ENCODE data around the gene HEATR5A. TPM values are rescaled to one million over a fixed set of nuclear protein-coding genes. Genes with fewer than 3 reads are reported as not detected.

The HEATR5A gene
- total and polyA plus RNA-seq, 2 of the 13 experiments (the other 11 are each of a cell fraction or from before 2014, with no cell fraction given): 36.4 to 105 TPM

DNA sequence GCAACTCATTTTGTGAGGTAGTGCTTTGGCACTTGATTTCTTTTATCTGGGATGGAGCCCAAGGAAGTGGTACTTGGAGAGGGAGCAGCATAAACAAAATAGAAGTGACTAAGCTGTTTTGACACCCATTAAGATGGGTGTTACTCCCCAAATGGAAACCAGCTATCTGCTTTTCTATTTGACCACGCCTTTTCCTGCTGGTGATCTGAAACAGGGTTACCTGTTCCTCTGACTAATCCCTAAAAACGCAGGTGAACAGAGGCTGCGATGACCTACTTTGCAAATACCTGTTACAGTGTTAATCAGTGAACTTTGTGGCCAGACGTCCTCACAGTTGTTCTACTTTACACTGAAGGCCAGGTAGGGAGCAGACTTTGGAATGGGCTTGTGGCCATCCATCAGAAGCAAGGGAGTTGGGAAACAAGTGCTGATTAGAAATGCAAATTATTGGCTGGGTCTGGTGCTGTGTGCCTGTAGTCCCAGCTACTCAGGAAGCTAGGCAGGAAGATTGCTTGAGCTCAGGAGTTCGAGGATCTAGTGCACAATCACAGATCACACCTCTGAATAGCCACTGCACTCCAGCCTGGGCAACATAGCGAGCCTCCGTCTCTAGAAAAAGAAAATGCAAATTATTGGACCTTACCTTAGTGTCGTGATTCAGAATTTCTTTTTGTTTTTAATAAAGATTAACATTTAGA is 154.5 kb downstream of the HEATR5A start (continued):
- TF ChIP-seq, protein P1, sequence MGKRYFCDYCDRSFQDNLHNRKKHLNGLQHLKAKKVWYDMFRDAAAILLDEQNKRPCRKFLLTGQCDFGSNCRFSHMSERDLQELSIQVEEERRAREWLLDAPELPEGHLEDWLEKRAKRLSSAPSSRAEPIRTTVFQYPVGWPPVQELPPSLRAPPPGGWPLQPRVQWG (CRISPR knock-in tag; IDR thresholded peaks at IDR 0.05; ENCODE audit: borderline replicate concordance, low read depth): no peak
- TF ChIP-seq, protein P2, sequence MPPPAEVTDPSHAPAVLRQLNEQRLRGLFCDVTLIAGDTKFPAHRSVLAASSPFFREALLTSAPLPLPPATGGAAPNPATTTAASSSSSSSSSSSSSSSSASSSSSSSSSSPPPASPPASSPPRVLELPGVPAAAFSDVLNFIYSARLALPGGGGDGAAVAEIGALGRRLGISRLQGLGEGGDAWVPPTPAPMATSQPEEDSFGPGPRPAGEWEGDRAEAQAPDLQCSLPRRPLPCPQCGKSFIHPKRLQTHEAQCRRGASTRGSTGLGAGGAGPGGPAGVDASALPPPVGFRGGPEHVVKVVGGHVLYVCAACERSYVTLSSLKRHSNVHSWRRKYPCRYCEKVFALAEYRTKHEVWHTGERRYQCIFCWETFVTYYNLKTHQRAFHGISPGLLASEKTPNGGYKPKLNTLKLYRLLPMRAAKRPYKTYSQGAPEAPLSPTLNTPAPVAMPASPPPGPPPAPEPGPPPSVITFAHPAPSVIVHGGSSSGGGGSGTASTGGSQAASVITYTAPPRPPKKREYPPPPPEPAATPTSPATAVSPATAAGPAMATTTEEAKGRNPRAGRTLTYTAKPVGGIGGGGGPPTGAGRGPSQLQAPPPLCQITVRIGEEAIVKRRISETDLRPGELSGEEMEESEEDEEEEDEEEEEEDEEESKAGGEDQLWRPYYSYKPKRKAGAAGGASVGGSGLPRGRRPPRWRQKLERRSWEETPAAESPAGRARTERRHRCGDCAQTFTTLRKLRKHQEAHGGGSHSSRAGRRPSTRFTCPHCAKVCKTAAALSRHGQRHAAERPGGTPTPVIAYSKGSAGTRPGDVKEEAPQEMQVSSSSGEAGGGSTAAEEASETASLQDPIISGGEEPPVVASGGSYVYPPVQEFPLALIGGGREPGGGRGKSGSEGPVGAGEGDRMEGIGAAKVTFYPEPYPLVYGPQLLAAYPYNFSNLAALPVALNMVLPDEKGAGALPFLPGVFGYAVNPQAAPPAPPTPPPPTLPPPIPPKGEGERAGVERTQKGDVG (CRISPR knock-in tag; IDR thresholded peaks at IDR 0.05; ENCODE audit: borderline replicate concordance): peak; percentile 84; the same call in 1 of the 2 replicates
- TF ChIP-seq CENPT (CRISPR knock-in tag; IDR thresholded peaks at IDR 0.05; ENCODE audit: low read depth): no peak
- no peak for TF ChIP-seq ARNT (IDR thresholded peaks at IDR 0.05)
- TF ChIP-seq GABPB1 (CRISPR knock-in tag; IDR thresholded peaks at IDR 0.05): peak; percentile 18; the same call in 1 of the 2 replicates
- TF ChIP-seq YY1 (IDR thresholded peaks at IDR 0.05; ENCODE audit: insufficient read depth, insufficient replicate concordance, low read depth, low read length): peak; percentile 39
- TF ChIP-seq TEAD3 (CRISPR knock-in tag; optimal IDR thresholded peaks at IDR 0.05; ENCODE audit: borderline replicate concordance): peak; percentile 96
- TF ChIP-seq, protein P3, sequence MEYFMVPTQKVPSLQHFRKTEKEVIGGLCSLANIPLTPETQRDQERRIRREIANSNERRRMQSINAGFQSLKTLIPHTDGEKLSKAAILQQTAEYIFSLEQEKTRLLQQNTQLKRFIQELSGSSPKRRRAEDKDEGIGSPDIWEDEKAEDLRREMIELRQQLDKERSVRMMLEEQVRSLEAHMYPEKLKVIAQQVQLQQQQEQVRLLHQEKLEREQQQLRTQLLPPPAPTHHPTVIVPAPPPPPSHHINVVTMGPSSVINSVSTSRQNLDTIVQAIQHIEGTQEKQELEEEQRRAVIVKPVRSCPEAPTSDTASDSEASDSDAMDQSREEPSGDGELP (IDR thresholded peaks at IDR 0.05; ENCODE audit: borderline replicate concordance, low read depth): peak; percentile 63; the same call in 1 of the 2 replicates
- TF ChIP-seq ZNF891 (CRISPR knock-in tag; IDR thresholded peaks at IDR 0.05): no peak
- TF ChIP-seq, protein P4, sequence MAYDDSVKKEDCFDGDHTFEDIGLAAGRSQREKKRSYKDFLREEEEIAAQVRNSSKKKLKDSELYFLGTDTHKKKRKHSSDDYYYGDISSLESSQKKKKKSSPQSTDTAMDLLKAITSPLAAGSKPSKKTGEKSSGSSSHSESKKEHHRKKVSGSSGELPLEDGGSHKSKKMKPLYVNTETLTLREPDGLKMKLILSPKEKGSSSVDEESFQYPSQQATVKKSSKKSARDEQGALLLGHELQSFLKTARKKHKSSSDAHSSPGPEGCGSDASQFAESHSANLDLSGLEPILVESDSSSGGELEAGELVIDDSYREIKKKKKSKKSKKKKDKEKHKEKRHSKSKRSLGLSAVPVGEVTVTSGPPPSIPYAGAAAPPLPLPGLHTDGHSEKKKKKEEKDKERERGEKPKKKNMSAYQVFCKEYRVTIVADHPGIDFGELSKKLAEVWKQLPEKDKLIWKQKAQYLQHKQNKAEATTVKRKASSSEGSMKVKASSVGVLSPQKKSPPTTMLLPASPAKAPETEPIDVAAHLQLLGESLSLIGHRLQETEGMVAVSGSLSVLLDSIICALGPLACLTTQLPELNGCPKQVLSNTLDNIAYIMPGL (CRISPR knock-in tag; IDR thresholded peaks at IDR 0.05; ENCODE audit: borderline replicate concordance in 1 of 2, low read depth in 1 of 2): peak; percentile 35 to 57; a peak in 2 of 4 replicates
- peak; percentile 90; the same call in 1 of the 2 replicates for TF ChIP-seq RFXAP (CRISPR knock-in tag; IDR thresholded peaks at IDR 0.05; ENCODE audit: borderline replicate concordance)
- peak; percentile 78 for TF ChIP-seq ZNF430 (CRISPR knock-in tag; IDR thresholded peaks at IDR 0.05)
- TF ChIP-seq RELA (CRISPR knock-in tag; IDR thresholded peaks at IDR 0.05): peak; percentile 88; the same call in 1 of the 2 replicates
- TF ChIP-seq KLF15 (CRISPR knock-in tag; IDR thresholded peaks at IDR 0.05; ENCODE audit: borderline replicate concordance): no peak
- TF ChIP-seq ZMYM2 (CRISPR knock-in tag; IDR thresholded peaks at IDR 0.05): peak; percentile 94
- TF ChIP-seq MBD4 (IDR thresholded peaks at IDR 0.05; ENCODE audit: borderline replicate concordance, low read length): no peak
- no peak for TF ChIP-seq POLR2G (IDR thresholded peaks at IDR 0.05; ENCODE audit: low read depth, low read length)
- no peak for TF ChIP-seq EZH2 (conservative IDR thresholded peaks at IDR 0.05; ENCODE audit: low read depth, low read length)
- TF ChIP-seq ZNF33B (CRISPR knock-in tag; IDR thresholded peaks at IDR 0.05): peak; percentile 93; the same call in 1 of the 2 replicates
- TF ChIP-seq NRL (CRISPR knock-in tag; IDR thresholded peaks at IDR 0.05; ENCODE audit: borderline replicate concordance): no peak
- no peak for TF ChIP-seq SIN3B (IDR thresholded peaks at IDR 0.05; ENCODE audit: low read length)
